Colonic mucosa (tissue), 4 donors: Measurements from ENCODE around the gene GPR4. TPM values are rescaled to one million over a fixed set of nuclear protein-coding genes. Genes with fewer than 3 reads are reported as not detected.

Source experiments
- DNase-seq: peaks from one replicate; pipeline ENCODE4 v3.0.0-alpha.2; 2020
- H3K27ac ChIP-seq: fragments of 200-600 bp; one replicate; pipeline ENCODE4 v1.8.0; 2021
- H3K27me3 ChIP-seq: fragments of 200-600 bp; one replicate; pipeline ENCODE4 v1.8.0; 2021
- H3K36me3 ChIP-seq: fragments of 200-600 bp; one replicate; pipeline ENCODE4 v1.8.0; 2021
- H3K4me1 ChIP-seq: fragments of 200-600 bp; one replicate; pipeline ENCODE4 v1.8.0; 2021; ENCODE audit warnings: mild to moderate bottlenecking
- H3K4me3 ChIP-seq: fragments of 200-600 bp; one replicate; pipeline ENCODE4 v1.8.0; 2021
- H3K9ac ChIP-seq, 2 donors: one replicate each; pipeline ENCODE4 v1.7.0; 2013; ENCODE audit warnings: control low read depth in 2 of 2, low read depth in 2 of 2, low read length in 2 of 2
- H3K9me3 ChIP-seq: fragments of 200-600 bp; one replicate; pipeline ENCODE4 v1.8.0; 2021
- CTCF ChIP-seq: fragments of 200-600 bp; IDR thresholded peaks from one replicate; pipeline ENCODE4 v1.8.0; 2022; ENCODE audit warnings: antibody characterized with exemption, mild to moderate bottlenecking
- intact Hi-C: fragments of 100-400 bp; cut with DNase I; formaldehyde crosslinking; loops from one replicate; pipeline ENCODE4 v1.14.1; 2022
- total RNA-seq, 2 donors: library from RNA; stranded (reverse); fragmentation: NEBNext Ultra II Directional in 1 of 2; extraction: Animal tissue kit (Norgen Biotek cat#: 25700) in 1 of 2; gene quantifications; one replicate each; pipeline ENCODE4 v1.2.1, GENCODE V29; 2021
- donor health status: healthy.
- donor health status: DM: no; HTN: no; CAD: no.
- donor health status: DM: no; HTN: no; CAD: no.

Gene GPR4
- total RNA-seq = 1 to 10 TPM in 1 of 2 donors, under 1 TPM in 1; 0.52 to 2.0 TPM

GRCh38 chr19:45601524-45602374, at the start of gene GPR4:
TSS of gene GPR4 (minus strand) at chr19:45602212. CDS start at chr19:45591866, 10,346 bp downstream.
- H3K27me3 ChIP-seq = peaks cover 39% of the 10 kb centered on the region
- intact Hi-C loops = no loop called here
- no peaks in the 10 kb centered on the region for H3K9me3 ChIP-seq
- no peak for DNase-seq
- H3K4me1 ChIP-seq = no peaks in the 10 kb centered on the region
- peak within 1 kb of the TSS in 1 of 2 donors; percentile 39 for H3K9ac ChIP-seq
- H3K4me3 ChIP-seq = peak within 1 kb of the TSS; percentile 13
- no peaks in the 10 kb centered on the region for H3K36me3 ChIP-seq
- no peak within 1 kb of the TSS for H3K27ac ChIP-seq
- TF ChIP-seq CTCF = no peak

DNA sequence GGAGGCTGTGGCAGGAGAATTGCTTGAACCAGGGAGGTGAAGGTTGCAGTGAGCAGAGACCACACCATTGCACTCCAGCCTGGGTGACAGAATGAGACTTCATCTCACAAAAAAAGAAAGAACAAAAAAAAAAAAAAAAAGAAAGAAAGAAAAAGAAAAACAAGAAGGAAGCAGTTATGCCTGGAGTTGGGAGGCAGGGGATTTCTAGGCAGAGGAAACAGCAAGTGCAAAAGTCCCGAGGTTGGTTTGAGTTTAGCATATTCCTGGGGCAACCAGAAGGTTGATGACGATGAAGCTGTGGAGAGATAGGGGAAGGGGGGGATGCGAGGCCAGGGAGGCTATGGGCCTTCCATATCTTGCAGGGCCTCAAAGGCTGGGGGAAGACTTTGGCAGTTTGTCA, 48.7 kb upstream of the GPR4 start:
- intact Hi-C loops = no loop called here
- no peak overlapping the region for H3K9ac ChIP-seq
- H3K4me1 ChIP-seq = no peaks in the 10 kb centered on the region
- H3K27me3 ChIP-seq = no peaks in the 10 kb centered on the region
- no peak for DNase-seq
- no peak for TF ChIP-seq CTCF
- no peaks in the 10 kb centered on the region for H3K36me3 ChIP-seq
- H3K4me3 ChIP-seq = no peak overlapping the region
- H3K27ac ChIP-seq = no peak overlapping the region
- no peaks in the 10 kb centered on the region for H3K9me3 ChIP-seq

DNA sequence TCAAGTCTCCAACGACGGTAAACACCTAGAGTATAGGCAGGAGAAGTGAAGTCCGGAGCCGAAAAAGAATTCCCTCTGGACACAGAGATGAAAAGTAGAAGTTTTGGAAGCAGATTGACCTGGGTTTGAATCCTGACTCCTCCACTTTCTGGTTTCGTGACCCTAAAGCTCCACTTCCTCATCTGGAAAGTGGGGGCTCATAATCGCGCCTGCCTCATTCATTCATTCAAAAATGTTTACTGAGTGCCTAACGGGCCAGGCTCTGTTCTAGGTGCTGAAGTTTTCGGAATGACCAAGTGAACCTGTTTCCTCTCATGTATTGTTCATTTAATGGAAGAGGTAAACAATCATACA, 44.3 kb upstream of the GPR4 start:
- H3K27me3 ChIP-seq = peaks cover 18% of the 10 kb centered on the region
- no peak overlapping the region for H3K27ac ChIP-seq
- no peak overlapping the region for H3K4me3 ChIP-seq
- no peak overlapping the region for H3K9ac ChIP-seq
- intact Hi-C loops = loop anchor here (10.0 kb wide), 1 partner anchor 122 kb away; no protein-coding TSS in a partner anchor
- H3K9me3 ChIP-seq = no peaks in the 10 kb centered on the region
- no peaks in the 10 kb centered on the region for H3K36me3 ChIP-seq
- no peak for TF ChIP-seq CTCF
- DNase-seq = no peak
- peaks cover 7% of the 10 kb centered on the region for H3K4me1 ChIP-seq

GRCh38 chr19:45645631-45646344, 43.8 kb upstream of the GPR4 start:
- peaks cover 18% of the 10 kb centered on the region for H3K27me3 ChIP-seq
- no peak overlapping the region for H3K4me3 ChIP-seq
- no peak overlapping the region for H3K27ac ChIP-seq
- TF ChIP-seq CTCF = no peak
- H3K36me3 ChIP-seq = no peaks in the 10 kb centered on the region
- no peaks in the 10 kb centered on the region for H3K9me3 ChIP-seq
- intact Hi-C loops = loop anchor here (10.0 kb wide), 1 partner anchor 121 kb away; no protein-coding TSS in a partner anchor
- H3K4me1 ChIP-seq = peaks cover 7% of the 10 kb centered on the region
- H3K9ac ChIP-seq = no peak overlapping the region
- DNase-seq = peak; percentile 71

GRCh38 chr19:45645068-45645630, 43.1 kb upstream of the GPR4 start:
- H3K9me3 ChIP-seq = no peaks in the 10 kb centered on the region
- no peak overlapping the region for H3K4me3 ChIP-seq
- no peak for DNase-seq
- intact Hi-C loops = loop anchor here (10.0 kb wide), 1 partner anchor 120 kb away; no protein-coding TSS in a partner anchor
- H3K27ac ChIP-seq = no peak overlapping the region
- no peak for TF ChIP-seq CTCF
- peak overlapping the region in 1 of 2 donors; percentile 19 for H3K9ac ChIP-seq
- peaks cover 18% of the 10 kb centered on the region for H3K27me3 ChIP-seq
- no peaks in the 10 kb centered on the region for H3K36me3 ChIP-seq
- peaks cover 7% of the 10 kb centered on the region for H3K4me1 ChIP-seq
